ENCODE data around the gene MESD.

The MESD gene

DNA sequence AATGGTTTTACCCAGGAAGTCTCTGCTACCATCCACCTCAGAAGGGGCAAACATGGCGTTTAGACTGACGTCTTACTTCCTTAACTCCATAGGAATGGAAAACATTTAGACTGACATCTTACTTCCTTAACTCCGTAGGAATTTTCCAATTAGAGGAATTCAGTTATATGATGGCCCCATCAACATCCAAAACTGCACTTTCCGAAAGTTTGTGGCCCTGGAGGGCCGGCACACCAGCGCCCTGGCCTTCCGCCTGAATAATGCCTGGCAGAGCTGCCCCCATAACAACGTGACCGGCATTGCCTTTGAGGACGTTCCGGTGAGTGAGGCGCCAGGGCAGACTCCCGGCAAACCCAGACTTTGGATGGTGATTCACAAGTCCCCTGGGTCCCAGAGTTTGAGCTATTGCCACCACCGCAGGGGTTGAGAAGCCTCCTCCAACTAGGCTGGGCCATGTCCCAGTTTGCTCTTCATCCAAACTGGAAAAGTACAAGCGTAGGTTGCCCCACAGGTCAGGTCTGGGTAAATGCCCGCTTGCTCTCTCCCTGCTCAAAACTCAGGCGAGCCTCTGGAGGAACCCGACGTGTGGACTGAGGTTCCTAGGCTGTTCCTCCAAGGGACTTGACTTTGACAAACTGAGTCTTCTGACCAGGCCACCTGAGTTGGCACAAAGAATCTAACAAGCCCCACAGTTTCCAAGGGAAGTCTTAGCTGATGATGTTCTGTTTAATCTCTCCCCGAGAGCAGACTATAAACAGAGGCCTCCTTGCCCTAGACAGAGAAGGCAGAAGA, 57.7 kb downstream of the MESD start:
- no peak for DNase-seq

DNA sequence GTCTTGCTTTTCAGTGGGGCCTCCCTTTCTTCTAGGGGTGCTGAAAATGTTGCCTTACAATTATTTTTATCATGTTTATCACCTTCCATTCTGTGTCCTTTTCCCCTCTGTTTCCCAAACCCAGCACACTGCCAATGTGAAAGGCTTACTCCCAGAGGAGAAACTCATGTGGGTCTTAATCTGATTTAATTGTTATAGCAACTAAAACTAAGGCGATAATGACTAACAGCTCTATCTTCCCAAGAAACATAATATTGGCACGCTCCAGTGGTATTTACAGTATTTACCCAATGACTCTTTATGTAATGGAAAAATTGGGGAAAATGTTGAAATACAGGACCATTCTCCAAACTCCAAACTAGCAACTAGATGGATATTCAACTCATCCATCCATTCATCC, 58.4 kb downstream of the MESD start:
- no peak for DNase-seq

DNA sequence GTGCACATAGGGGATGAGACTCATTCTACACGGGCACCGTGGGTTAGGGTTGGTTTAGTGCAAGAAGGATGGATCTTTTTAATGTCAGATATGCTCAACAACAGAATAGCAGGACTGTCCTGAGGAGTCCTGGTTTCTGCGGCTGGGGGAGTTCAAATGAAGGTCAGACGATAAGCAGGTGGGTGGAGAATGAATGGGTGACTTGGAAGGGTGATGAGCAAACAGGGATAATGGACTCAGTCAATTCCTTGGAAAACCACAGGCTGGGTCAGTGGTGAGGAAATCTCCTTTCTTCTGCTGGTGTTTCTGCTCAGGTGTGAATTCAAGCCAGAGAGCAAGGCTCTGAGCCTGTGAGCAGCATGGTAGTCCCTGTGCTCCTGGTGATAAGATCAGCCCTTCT, 59.9 kb downstream of the MESD start:
- DNase-seq: no peak

DNA sequence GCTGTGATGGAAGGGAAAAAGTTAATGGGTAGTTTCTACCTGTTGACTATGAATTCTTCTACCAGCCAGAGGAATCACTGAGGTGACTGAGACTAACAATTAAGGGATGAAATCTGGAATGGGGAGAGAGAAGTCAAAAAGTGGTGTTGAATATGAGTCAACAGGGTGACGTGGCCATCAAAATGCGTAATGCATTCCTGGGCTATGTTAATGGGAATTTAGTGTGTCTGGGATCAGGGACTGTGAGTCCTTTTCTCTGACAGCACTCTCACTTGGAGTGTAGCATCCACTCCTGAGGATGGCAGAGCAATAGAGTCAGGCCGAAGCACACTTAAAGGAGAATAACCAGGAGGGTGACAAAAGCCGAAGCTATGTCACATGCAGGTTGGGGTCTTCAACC, 60.4 kb downstream of the MESD start:
- DNase-seq: peak; percentile 40

DNA sequence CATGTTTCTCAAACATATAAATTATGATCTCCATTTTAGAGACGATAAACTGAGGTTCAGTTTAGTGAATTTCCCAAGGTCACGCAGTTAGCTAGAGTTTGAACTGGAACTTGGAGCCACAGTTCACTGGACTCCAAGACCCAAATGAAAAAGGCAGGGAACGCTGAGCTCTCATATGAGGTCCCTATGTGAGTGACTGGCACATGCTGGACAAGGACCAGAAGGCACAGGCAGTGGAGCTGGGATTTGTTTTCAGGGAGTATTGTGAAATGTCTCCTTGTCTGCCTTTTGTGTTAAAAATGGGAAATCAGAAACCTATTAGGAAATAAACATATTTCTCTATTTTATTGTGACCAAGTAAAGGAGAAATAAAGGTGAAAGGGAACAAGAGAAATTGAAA, 63.5 kb downstream of the MESD start:
- no peak for DNase-seq

DNA sequence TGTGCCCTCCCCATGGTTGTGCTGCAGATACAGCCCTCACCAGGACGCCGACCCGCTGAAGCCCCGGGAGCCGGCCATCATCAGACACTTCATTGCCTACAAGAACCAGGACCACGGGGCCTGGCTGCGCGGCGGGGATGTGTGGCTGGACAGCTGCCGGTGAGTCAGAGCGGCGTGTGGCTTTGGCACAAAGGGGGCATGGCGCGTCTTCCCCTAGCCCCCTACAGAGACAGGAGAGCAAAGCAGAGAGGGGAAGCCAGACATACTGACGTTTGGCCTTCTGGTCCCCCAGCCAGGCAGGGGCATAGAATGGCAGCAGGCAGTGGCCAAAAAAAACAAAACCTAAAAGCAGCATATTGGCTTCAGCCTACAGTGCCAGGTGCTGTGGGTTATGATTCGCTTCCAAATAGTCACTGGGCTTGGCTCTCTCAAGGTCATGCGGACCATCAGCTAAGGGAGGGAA, 64.0 kb downstream of the MESD start:
- DNase-seq: no peak

DNA sequence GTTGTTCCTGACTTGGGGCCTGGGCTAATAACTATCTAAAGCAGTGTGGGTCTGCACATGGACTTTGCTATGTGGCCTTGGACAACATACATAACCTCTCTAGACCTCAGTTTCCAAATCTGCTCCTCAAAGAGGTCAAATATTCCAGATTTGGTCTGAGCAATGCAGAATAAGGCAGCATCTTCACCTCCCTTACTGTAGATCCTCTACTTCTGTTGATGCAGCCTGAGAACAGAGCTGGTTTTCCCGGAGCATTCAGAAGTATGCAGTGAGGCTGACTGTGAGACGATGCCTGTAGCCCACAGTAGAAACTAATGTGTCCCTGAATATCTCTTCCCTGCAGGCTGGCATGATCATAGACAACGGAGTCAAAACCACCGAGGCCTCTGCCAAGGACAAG, 65.3 kb downstream of the MESD start:
- DNase-seq: no peak

DNA sequence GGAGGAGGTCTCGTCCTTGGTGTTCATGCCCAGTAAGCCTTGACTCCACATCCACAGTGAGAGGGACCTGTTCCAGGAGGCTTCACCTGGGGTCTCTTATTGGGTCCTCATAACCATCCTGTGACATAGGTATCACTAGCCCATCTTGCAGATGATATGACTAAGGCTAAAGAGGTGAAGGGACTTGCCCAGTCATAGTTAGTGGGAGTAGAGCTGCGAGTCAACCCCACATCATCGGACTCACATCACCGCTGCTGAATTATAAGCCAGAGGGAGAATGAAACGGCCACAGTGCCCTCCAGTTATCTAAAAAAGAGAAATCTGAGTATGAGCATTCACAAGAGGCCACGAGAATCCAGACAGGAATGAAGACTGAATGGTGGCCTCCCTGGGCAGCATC, 66.0 kb downstream of the MESD start:
- DNase-seq: no peak

DNA sequence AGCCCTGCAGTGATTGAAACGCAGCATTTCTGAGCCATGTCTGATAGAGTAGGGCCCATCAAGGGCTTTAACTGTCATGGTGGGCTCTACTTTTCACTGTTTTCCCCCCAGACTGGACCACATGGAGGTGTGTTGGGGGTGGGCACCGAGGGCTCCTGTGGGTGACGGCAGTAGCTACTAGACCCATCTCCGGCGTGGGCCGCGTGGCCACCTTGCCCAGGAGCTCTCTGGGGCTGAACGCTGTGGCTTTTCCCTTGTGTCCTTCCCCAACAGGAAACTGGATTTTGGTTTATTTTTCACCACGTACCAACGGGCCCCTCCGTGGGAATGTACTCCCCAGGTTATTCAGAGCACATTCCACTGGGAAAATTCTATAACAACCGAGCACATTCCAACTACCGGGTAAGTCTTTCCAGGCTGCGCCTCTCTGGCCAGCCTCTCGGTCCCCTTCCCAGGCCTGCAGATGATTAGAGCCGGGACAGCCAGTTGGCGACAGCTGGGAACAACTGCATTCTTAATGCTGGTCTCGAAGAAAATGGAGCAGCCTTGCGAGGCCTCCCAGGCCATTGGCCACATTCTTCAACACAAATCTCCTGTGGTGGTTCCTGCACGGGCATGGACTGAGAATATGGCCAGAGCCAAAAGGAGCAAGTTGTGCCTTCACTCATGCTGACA, 67.7 kb downstream of the MESD start:
- DNase-seq: no peak

DNA sequence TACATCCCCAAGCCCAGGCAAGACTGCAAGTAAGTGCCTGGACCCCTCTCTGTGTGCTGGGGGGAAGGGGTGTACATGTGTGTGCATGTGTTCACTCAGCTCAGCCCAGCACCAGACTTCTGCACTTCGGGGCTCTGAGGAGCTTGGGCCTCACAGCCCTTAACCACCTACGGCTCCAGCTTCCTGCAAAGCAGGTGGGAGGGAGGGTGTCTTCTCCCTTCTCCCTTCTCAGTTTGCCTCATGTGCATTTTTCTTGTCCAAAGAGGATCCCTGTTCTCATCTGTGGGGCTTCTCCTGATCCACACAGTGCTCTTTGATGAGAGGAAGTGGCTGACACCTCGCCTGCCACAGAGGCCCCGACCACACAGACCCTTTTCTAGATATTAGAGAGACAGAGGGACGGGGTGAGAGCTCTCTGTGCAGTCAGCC, 69.3 kb downstream of the MESD start:
- DNase-seq: no peak

DNA sequence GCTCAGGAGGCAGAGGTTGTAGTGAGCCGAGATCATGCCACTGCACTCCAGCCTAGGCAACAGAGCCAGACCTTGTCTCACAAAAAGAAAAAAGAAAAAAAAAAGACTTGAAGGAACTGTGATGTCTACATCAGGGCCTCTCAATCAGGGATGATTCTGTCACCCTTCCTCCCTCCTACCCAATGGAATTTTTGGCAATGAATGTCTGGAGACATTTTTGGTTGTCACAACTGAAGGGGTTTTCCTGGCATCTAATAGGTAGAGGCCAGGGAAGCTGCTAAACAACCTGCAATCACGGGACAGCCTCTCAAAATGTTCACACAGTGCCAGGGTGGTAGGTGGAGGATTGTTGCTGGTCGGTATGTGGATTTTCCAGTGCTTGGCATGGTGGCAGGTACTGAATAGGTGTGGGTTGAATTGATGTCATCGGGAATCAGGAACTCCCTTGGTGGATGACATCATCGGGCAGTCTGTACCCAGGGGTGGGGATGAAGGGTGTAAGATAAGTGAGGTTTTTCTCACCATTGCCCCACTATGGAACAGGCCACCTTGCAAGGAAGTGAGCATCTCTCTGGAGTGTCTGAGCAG, 71.3 kb downstream of the MESD start:
- DNase-seq: no peak

DNA sequence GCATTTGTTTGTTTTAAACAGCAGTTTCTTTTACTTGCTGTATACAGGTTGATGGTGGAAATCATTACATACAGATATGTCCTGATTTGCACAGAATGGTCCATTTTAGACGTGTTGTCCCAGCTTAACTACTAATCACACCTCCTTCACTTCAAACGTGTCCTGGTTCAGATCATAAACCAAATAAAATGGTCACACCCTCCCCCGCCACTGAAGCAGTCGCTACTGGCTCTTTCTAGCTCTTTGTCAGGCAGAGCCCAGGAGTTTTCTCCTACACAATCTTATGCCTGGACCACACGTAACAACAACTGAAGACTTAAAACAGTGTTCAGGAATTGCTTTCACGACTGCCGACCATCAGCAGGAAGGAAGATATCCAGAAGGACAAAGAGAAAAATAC, 73.6 kb downstream of the MESD start:
- DNase-seq: no peak

DNA sequence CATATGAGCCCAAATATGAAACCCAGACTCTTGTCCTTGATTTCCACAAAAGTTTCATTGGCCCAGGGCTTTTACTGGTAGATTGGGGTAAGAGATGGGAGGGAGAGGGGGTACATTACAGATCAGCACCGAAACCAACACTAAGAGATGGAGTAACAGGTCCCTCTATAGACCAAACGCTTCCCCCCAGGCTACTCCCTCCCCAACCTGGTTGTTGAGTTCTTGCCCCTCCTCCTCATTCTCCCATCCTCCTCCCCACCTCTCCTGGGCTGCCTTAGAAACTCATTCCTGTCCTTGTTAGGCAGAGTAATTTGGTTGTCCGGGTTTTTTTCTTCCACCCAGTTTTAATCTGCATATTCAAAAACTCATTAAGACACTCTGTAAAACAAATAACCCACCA, 74.1 kb downstream of the MESD start:
- DNase-seq: no peak

DNA sequence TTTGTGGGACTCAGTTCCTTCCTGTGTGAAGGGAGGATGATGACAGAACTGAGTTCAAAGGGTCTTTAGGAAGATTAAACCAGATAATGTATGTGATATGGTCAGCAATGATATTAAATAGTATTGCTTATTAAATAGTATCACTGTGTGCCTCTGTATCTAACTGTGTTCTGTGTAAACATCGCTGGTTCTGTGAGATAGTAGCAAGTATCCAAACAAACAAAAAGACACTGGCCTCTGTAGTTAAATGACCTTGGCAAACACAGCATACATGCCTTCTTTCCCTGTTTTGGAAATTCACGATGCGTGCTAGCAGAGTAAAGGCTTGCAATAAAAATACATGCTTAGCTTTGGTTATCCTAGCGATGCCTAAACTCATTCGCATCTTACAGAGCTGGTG, 76.1 kb downstream of the MESD start:
- no peak for DNase-seq

DNA sequence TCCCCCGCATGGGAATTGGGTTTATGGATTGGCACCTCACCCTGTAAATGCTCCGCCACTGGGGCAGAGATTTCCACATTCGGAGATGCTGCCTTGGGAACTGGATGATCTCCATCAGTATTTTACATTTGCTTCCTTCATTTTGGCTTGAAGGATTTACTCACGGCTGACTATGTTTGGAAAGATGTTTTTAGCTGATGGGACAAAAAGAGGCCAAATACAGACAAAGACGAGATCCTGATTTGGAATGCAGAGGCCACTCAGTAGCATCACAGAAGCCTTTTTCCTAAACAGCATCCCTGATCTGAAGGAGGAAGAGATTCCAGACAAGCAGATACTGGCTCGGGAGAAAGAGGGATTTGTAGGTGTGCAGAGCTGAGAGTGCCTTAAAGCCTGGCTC, 76.9 kb downstream of the MESD start:
- DNase-seq: no peak

DNA sequence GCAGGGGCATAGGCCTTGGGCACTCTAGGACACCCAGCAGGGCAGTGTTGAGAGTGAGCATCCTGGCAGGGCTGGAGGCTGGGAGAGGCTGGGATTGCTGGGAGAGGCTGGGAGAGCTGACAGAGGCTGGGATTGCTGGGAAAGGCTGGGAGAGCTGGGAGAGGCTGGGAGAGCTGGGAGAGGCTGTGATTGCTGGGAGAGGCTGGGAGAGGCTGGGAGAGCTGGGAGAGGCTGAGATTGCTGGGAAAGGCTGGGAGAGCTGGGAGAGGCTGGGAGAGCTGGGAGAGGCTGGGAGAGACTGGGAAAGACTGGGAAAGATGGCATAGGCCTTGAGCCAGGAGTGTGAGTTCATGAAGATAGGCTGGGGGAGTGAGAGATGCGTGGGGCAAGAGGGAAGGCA, 77.8 kb downstream of the MESD start:
- DNase-seq: no peak

DNA sequence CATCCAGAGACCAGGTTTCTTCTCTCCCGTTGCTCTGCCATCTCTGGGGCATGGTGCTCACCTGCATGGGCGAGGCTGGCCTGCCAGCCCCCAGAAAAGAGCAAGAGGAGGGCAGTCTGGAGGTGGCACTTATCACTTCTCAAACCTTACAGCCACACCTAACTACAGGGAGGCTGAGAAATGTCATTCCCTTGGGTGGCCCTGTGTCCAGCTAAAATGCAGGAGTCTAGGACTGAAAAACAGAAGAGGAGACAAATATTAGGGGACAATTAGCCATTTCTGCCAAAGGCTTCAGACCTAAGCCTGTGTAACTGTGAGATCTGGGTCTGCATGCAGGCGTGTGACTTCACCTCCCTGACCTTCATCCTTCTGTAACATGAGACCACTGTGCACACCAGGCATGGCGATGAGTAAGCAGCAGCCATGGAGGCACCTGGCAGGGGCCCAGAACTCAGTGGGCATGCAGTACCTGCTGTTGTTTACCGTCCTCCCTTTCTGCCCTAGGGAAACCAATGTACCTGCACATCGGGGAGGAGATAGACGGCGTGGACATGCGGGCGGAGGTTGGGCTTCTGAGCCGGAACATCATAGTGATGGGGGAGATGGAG, 83.4 kb downstream of the MESD start:
- no peak for DNase-seq

DNA sequence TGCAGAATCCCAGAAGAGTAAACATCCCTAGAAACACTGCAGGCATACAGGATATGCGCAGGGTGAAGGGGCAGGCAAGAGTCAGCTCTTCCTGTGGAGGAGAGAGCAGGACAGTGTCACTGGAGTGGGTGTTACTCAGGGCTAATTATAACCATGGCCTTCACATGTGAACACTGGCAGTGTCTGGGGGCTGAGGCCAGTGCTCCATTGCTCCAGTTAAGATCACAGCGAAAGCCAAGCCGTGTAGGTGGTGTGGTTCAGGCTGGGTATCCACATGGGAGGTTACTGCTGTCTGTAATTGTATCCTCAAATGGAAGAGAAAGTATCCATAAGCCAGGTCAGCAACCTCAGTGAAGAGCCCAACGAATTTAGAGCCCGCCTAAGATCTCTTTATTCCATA, 84.6 kb downstream of the MESD start:
- no peak for DNase-seq

DNA sequence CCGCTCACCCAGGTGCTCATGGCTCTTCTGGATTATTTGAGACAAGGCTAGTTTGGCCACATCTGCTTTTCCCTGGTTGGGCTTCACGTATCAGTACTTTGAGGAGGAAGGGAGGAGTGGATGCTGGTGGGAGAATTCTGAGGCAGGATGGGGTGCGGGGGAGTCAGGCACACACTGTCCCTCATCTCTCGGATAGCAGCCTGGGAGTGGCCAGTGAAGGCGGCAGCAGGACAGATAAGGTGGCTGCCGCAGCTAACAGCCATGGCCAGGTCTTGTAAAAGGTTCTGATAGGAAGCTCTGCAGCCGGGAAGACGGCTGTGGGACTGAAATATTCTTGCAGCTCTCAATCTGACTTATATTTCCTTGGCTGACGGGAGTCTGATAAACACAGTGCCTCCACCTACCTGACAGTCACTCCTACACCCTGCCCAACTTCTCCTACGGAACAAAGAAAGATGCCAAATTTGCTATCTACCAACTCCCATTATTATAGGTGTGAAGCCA, 87.3 kb downstream of the MESD start:
- DNase-seq: no peak

DNA sequence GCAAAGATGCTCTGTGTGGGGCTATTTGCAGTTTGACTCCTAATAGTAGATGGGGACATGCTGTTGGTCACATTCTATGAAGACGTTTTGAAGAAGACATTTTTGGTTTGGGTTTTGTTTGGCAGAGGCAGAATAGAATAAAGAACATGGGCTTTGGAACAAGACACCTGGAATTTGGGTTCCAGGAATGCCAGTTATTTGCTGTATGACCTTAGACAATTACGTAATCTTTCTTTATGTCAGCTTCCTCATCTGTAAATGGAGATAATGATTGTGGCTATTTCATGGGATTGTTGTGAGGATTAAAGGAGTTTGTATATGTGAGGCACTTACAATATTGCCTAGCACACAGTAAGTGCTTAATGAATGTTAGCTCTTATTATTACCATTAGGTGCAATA, 91.6 kb downstream of the MESD start:
- no peak for DNase-seq

Data from 8988T (cell line).